CD4-positive, alpha-beta T cell (primary cell): ENCODE measurements around the gene CFAP410. TPM values are rescaled to one million over a fixed set of nuclear protein-coding genes. Genes with fewer than 3 reads are reported as not detected.

Experiments used
- ATAC-seq: fragments of 200-7000 bp; cut with Tn5 transposase; one replicate; pipeline ENCODE4 v1.10.0; 2022; ENCODE audit warnings: mild to moderate bottlenecking; ENCODE audit not compliant: poor library complexity
- CTCF ChIA-PET: fragments of 350-600 bp; sonication (Branson Sonifier 250); formaldehyde crosslinking; loops from one replicate; lab custom pipeline; 2021; ENCODE audit warnings: antibody characterized with exemption, inconsistent platforms; lab: Charles Lee
- POLR2A ChIA-PET: fragments of 350-600 bp; sonication (Branson Sonifier 250); formaldehyde crosslinking; loops from one replicate; lab custom pipeline; 2021; ENCODE audit warnings: antibody characterized with exemption, inconsistent platforms; lab: Charles Lee
- DNase-seq, 14 experiments: peaks; one replicate each; pipeline ENCODE4 v3.0.0-alpha.2; 2013 to 2020; ENCODE audit warnings: mixed read lengths in 2 of 14
- H3K27ac ChIP-seq, 2 donors: one replicate each; pipeline versions ENCODE4 v1.5.1 to v1.7.0; 2013; ENCODE audit warnings: low read length in 2 of 2, low read depth in 1 of 2, mild to moderate bottlenecking in 1 of 2
- H3K27me3 ChIP-seq, 2 experiments: 1 replicate in 1 of 2; 2 replicates in 1 of 2; pipeline versions ENCODE4 v1.6.1 to v1.7.0; 2013; ENCODE audit warnings: low read length in 2 of 2, control low read depth in 1 of 2, mild to moderate bottlenecking in 1 of 2, moderate library complexity in 1 of 2; ENCODE audit not compliant: insufficient read depth in 2 of 2, control insufficient read depth in 1 of 2
- H3K36me3 ChIP-seq: one replicate; pipeline ENCODE4 v1.6.1; 2013; ENCODE audit warnings: low read length, control low read depth; ENCODE audit not compliant: insufficient read depth
- H3K4me1 ChIP-seq: one replicate; pipeline ENCODE4 v1.6.1; 2013; ENCODE audit warnings: low read length, control low read depth; ENCODE audit not compliant: insufficient read depth
- H3K4me3 ChIP-seq: one replicate; pipeline ENCODE4 v1.5.1; 2013; ENCODE audit warnings: mild to moderate bottlenecking, low read length, moderate library complexity
- H3K9me3 ChIP-seq, 2 experiments: 1 replicate in 1 of 2; 2 replicates in 1 of 2; pipeline versions ENCODE4 v1.6.1 to v1.7.0; 2013; ENCODE audit warnings: low read length in 2 of 2, mild to moderate bottlenecking in 2 of 2, control low read depth in 1 of 2, moderate library complexity in 1 of 2; ENCODE audit not compliant: control insufficient read depth in 1 of 2, insufficient read depth in 1 of 2
- H3K27ac Mint-ChIP-seq: one replicate; pipeline ENCODE4 v1.8.0; 2020; ENCODE audit warnings: mixed read lengths
- H3K27me3 Mint-ChIP-seq: one replicate; pipeline ENCODE4 v1.8.0; 2021; ENCODE audit warnings: mixed read lengths
- H3K36me3 Mint-ChIP-seq: one replicate; pipeline ENCODE4 v1.8.0; 2021; ENCODE audit warnings: low read depth, mixed read lengths
- H3K4me1 Mint-ChIP-seq: one replicate; pipeline ENCODE4 v1.8.0; 2021; ENCODE audit warnings: low read depth, mixed read lengths
- H3K4me3 Mint-ChIP-seq: one replicate; pipeline ENCODE4 v1.8.0; 2020; ENCODE audit warnings: mild to moderate bottlenecking, mixed read lengths
- H3K9me3 Mint-ChIP-seq: one replicate; pipeline ENCODE4 v1.8.0; 2020; ENCODE audit warnings: mixed read lengths
- intact Hi-C, 2 experiments: fragments of 100-400 bp; cut with DNase I in 1 of 2; cut with micrococcal nuclease in 1 of 2; formaldehyde crosslinking; loops; one replicate each; pipeline versions ENCODE4 v1.15.1 to v1.9.0; 2023 to 2025; cut with DNase I, micrococcal nuclease
- total RNA-seq, 174 experiments: library from RNA in 2 of 174; stranded (reverse) in 2 of 174; gene quantifications; one replicate each; pipeline ENCODE4 v1.2.3 and lab custom pipeline; 2021 to 2026
- TF ChIP-seq, protein P1 (sequence below): fragments of 200-600 bp; IDR thresholded peaks from one replicate; pipeline ENCODE4 v1.8.0; 2022; ENCODE audit warnings: antibody characterized with exemption, mild to moderate bottlenecking

The CFAP410 gene
- total RNA-seq, 2 experiments from 2014 or later, result 50.1 to 51.6 TPM

DNA sequence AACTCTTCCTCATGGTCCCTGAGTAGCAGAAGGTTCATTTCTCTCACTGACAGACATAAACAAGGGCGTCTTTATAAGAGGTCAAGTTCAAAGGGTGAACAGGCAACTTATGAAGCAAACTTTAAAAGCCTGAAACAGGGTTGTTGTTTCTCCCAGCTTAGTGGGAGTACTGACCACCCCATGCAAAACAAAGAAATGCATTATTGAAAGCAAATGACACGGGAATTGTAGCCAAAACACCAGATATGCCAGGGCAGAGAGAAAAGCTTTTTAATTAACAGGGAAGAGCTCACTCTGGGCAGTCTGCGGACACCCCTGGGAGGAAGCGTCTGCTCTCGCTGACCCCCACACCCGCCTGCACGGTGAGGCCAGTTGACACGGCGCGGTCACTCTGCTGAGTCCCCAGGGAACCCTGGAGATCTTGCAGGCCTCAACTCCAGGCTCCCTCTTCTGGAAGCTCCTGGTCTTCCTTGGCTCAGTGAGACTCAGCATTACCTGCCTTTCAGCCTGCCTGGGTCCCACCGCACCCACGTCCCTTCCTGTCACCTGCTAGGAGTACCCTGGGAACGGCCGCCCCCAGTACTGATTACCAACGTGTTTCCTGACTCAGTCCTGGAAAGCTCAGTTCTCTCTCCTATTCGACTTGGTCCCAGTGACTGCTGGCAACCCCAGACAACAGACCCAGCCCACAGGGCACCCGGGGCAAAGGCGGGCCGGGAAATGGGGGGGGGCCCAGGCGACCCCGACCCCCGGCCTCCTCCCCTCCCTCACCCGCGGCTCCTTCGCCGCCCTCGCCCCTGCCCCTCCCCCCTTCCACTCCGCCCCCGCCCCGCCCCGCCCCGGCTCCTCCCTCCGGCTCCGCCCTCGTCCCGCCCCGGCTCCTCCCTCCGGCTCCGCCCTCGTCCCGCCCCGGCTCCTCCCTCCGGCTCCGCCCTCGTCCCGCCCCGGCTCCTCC lies 972 bp downstream of the CFAP410 start:
- H3K9me3 ChIP-seq, result no peaks in the 10 kb centered on the region
- POLR2A ChIA-PET, result interaction anchor here (0.9 to 2.9 kb wide), 12 partner anchors 9 to 536 kb away, joined by 3 to 13 read pairs (median 4); partner anchors contain the start of genes PFKL, PTTG1IP, TRAPPC10 and TRPM2
- H3K4me3 ChIP-seq, result peak overlapping the region; percentile 36
- Mint-ChIP-seq H3K4me1 (peaks cover 25% of the 10 kb centered on the region), H3K27me3 (no peaks in the 10 kb centered on the region), H3K36me3 (peaks cover 32% of the 10 kb centered on the region), H3K4me3 (peak overlapping the region; percentile 91), H3K9me3 (no peaks in the 10 kb centered on the region), H3K27ac (peak overlapping the region; percentile 99)
- intact Hi-C loops, result loop anchor here in 1 of 2 experiments (1.0 to 10.0 kb wide), 7 partner anchors 37 to 1463 kb away; partner anchors contain the start of genes PFKL, PTTG1IP, SUMO3 and WDR4
- CTCF ChIA-PET, result interaction anchor here (1.1 kb wide), 1 partner anchor 40 kb away, joined by 3 read pairs; no protein-coding TSS in a partner anchor
- peaks cover 20% of the 10 kb centered on the region for H3K4me1 ChIP-seq
- TF ChIP-seq, protein P1, sequence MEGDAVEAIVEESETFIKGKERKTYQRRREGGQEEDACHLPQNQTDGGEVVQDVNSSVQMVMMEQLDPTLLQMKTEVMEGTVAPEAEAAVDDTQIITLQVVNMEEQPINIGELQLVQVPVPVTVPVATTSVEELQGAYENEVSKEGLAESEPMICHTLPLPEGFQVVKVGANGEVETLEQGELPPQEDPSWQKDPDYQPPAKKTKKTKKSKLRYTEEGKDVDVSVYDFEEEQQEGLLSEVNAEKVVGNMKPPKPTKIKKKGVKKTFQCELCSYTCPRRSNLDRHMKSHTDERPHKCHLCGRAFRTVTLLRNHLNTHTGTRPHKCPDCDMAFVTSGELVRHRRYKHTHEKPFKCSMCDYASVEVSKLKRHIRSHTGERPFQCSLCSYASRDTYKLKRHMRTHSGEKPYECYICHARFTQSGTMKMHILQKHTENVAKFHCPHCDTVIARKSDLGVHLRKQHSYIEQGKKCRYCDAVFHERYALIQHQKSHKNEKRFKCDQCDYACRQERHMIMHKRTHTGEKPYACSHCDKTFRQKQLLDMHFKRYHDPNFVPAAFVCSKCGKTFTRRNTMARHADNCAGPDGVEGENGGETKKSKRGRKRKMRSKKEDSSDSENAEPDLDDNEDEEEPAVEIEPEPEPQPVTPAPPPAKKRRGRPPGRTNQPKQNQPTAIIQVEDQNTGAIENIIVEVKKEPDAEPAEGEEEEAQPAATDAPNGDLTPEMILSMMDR, result no peak
- DNase-seq (peak in 6 of 14 experiments; percentile 17 to 75 (median 50)), ATAC-seq (peak; percentile 4)
- H3K27ac ChIP-seq, result peak overlapping the region; percentile 41 to 58
- peaks cover 11% of the 10 kb centered on the region for H3K36me3 ChIP-seq
- no peaks in the 10 kb centered on the region for H3K27me3 ChIP-seq

DNA sequence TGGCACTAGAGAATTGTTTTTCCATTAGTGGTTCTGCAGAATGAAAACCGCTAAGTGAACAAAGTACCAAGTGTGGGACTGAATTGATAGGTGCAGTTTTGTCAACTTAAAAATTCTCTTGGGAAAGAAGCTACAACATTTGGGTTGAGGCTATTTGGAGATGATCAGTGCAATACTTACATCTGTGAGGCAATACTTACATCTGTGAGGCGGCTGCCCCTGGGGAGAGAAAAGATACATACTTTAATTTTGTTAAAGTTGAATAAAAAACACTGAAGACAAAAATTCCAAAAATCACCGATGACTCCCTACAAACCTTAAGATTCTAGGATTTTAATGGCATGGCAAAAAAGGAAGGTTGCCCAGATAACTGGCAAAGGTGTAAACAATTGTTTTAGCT lies 1.7 kb downstream of the CFAP410 start:
- intact Hi-C loops, result loop anchor here in 1 of 2 experiments (2.0 to 10.0 kb wide), 6 partner anchors 37 to 1463 kb away; partner anchors contain the start of genes PFKL, PTTG1IP, SUMO3 and WDR4
- H3K27ac ChIP-seq, result no peak overlapping the region
- peaks cover 20% of the 10 kb centered on the region for H3K4me1 ChIP-seq
- POLR2A ChIA-PET, result interaction anchor here (0.9 to 2.9 kb wide), 2 partner anchors 259 to 325 kb away, joined by 3 to 6 read pairs; partner anchors contain the start of gene TRAPPC10
- no peaks in the 10 kb centered on the region for H3K9me3 ChIP-seq
- Mint-ChIP-seq H3K27ac (peak overlapping the region; percentile 93), H3K4me1 (peaks cover 25% of the 10 kb centered on the region), H3K4me3 (peak overlapping the region; percentile 91), H3K9me3 (no peaks in the 10 kb centered on the region), H3K27me3 (no peaks in the 10 kb centered on the region), H3K36me3 (peaks cover 32% of the 10 kb centered on the region)
- peaks cover 16% of the 10 kb centered on the region for H3K36me3 ChIP-seq
- no peaks in the 10 kb centered on the region for H3K27me3 ChIP-seq
- H3K4me3 ChIP-seq, result no peak overlapping the region
- TF ChIP-seq, protein P1, result no peak
- ATAC-seq (no peak), DNase-seq (no peak)
- CTCF ChIA-PET, result interaction anchor here (1.1 kb wide), 1 partner anchor 40 kb away, joined by 3 read pairs; no protein-coding TSS in a partner anchor

DNA sequence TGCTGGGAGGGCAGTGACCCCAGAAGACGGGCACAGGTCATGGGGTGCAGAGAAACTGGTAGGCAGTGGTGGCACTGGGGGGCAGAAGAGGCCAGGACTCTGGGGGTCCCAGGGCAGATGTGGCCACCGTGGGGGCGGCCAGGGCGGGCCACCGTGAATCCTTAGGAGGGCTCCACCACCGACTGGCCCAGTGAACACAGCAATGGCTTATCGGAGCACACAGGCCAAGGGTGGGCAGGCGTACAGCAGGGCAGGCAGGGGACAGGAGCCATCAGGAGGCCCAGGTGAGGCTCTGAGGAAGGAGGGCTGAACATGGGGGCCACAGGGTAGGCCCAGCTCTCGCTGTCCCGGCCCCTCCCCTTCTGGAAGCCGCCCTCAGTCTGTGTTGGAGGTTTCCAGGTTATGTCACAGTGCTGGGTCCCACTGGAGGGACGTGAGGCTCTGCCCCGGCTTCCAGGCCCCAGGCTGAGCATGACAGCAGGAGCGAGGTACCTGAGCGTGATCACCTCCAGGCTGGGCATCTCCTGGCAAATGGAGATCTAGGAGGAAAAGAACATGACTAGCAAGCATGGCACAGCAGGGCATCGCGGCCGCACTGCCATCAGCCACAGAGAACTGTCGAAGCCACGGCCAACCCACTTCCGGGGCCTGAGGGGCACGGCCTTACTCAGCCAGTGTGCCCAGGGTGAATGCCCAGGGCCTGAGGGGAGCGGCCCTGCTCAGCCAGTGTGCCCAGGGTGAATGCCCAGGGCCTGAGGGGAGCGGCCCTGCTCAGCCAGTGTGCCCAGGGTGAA lies 3.7 kb downstream of the CFAP410 start:
- TF ChIP-seq, protein P1, result no peak
- no peak overlapping the region for H3K4me3 Mint-ChIP-seq

More for the DNA sequence above, 3.7 kb downstream of the CFAP410 start:
- H3K4me1 ChIP-seq, result peaks cover 20% of the 10 kb centered on the region
- ATAC-seq (no peak), DNase-seq (no peak)
- Mint-ChIP-seq H3K4me1 (peaks cover 22% of the 10 kb centered on the region), H3K27me3 (no peaks in the 10 kb centered on the region), H3K27ac (no peak overlapping the region), H3K9me3 (no peaks in the 10 kb centered on the region), H3K36me3 (peaks cover 32% of the 10 kb centered on the region)
- intact Hi-C loops, result loop anchor here in 1 of 2 experiments (2.0 to 10.0 kb wide), 6 partner anchors 35 to 1461 kb away; partner anchors contain the start of genes PFKL, PTTG1IP, SUMO3 and WDR4
- no peaks in the 10 kb centered on the region for H3K27me3 ChIP-seq
- ChIA-PET POLR2A (no interaction called here), CTCF (no interaction called here)
- H3K36me3 ChIP-seq, result peaks cover 23% of the 10 kb centered on the region
- no peak overlapping the region for H3K4me3 ChIP-seq
- no peak overlapping the region for H3K27ac ChIP-seq
- H3K9me3 ChIP-seq, result no peaks in the 10 kb centered on the region
